Right cardiac atrium (tissue), 5 donors: ENCODE results near the gene DISP3. TPM values are rescaled to one million over a fixed set of nuclear protein-coding genes. Genes with fewer than 3 reads are reported as not detected.

ENCODE experiments used
- ATAC-seq, 2 donors: fragments of 200-7000 bp; cut with Tn5 transposase; one replicate each; pipeline versions ENCODE4 v1.8.0 to v1.9.1; 2020; ENCODE audit warnings: moderate library complexity in 2 of 2, mild to moderate bottlenecking in 1 of 2
- DNase-seq, 3 donors: peaks; one replicate each; pipeline ENCODE4 v3.0.0-alpha.2; 2020
- H3K27ac ChIP-seq: one replicate; pipeline ENCODE4 v1.5.1; 2013; ENCODE audit warnings: mild to moderate bottlenecking, low read length, control low read depth, moderate library complexity
- H3K27me3 ChIP-seq: one replicate; pipeline ENCODE4 v1.6.1; 2013; ENCODE audit not compliant: control insufficient read depth, insufficient read depth
- H3K4me1 ChIP-seq: one replicate; pipeline ENCODE4 v1.6.1; 2013; ENCODE audit warnings: low read length; ENCODE audit not compliant: control insufficient read depth, insufficient read depth
- H3K4me3 ChIP-seq: one replicate; pipeline ENCODE4 v1.5.1; 2013; ENCODE audit warnings: low read length, control low read depth
- H3K9me3 ChIP-seq: one replicate; pipeline ENCODE4 v1.6.1; 2013; ENCODE audit warnings: low read length; ENCODE audit not compliant: control insufficient read depth
- WGBS: extraction: QIAGEN DNeasy Blood & Tissue Kit; methylation state at CpG from one replicate; pipeline ENCODE4 v1.1.7; 2013; 5-methylcytosine and 5-hydroxymethylcytosine counted together
- intact Hi-C, 4 donors: fragments of 100-400 bp; cut with DNase I; formaldehyde crosslinking; loops; one replicate each; pipeline versions ENCODE4 v1.11.0 to v1.14.0; 2022 to 2023
- polyA plus RNA-seq: library from polyadenylated mRNA; stranded (reverse); fragments of 200-250 nt; gene quantifications from one replicate; pipeline ENCODE4 v1.2.3, GENCODE V29; 2013
- total RNA-seq, 4 donors: library from RNA; stranded (reverse); fragmentation: NEBNext Ultra II Directional; extraction: Animal tissue kit (Norgen Biotek cat#: 25700); gene quantifications; one replicate each; pipeline ENCODE4 v1.2.1, GENCODE V29; 2021
- donor health status: healthy with polysubstance abuse.
- donor health status: DM: no; HTN: yes; CAD: no.
- donor health status: DM: no; HTN: no; CAD: no.
- donor health status: DM: no; HTN: yes; CAD: no; lungs with severe emphysema.
- donor health status: DM: yes; HTN: yes; CAD: no.

The DISP3 gene
- total and polyA plus RNA-seq, 5 donors: 0.02 to 0.06 TPM; not detected in 3

DNA sequence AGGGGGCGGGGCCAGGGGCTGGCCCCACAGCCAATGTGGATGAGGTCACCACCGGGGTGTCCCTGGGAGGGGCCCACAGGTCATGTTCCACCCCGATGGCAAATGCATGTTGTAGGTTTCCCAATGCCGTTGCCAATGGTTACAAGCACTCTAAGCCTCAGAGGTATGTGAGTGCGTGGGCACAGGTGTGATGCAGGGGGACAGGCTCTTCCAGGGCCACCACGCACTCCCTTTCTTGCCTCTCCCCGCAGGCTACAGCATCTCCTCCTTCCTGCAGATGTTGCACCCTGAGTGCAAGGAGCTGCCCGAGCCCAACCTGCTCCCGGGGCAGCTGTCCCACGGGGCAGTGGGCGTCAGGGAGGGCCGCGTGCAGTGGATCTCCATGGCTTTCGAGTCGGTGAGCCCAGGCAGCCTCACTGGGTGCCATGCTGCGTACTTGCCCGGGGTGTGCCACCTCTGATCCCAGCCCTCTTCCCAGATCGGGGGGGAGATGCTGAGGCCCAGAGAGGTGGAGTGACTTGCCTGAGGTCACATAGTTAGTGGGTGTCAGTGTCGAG, 52.4 kb downstream of the DISP3 start:
- DNase-seq (no peak), ATAC-seq (no peak)
- intact Hi-C loops: no loop called here
- Histone ChIP-seq H3K27ac (no peak overlapping the region), H3K27me3 (no peaks in the 10 kb centered on the region), H3K4me1 (no peaks in the 10 kb centered on the region), H3K4me3 (no peak overlapping the region), H3K9me3 (no peaks in the 10 kb centered on the region)
- WGBS: 73% methylated on average over 19 of the region's 19 CpGs

DNA sequence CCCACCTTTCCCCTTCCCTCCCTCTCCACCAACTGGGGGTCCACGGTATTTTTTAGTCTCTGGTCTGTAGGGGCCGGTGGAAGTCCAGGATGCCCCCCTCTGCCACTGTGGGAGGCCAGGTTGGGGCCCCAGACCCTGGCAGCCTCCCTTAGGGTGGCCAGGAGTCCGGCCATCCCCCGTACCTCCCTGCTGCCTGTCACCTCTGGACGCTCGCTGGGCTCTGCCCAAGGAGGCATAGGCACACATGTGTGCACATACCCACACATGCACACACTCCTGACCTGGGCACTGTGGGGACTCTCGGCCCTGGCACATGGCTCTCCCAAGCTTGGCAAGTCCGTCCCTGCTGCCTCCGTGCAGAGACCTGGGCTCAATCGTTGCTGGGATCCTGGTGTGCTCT, 53.0 kb downstream of the DISP3 start:
- H3K27me3 ChIP-seq: no peaks in the 10 kb centered on the region
- H3K27ac ChIP-seq: no peak overlapping the region
- no peaks in the 10 kb centered on the region for H3K4me1 ChIP-seq
- intact Hi-C loops: no loop called here
- no peaks in the 10 kb centered on the region for H3K9me3 ChIP-seq
- H3K4me3 ChIP-seq: no peak overlapping the region
- no peak for DNase-seq
- peak in 1 of 2 donors; percentile 15 for ATAC-seq
- WGBS: 74% methylated on average over 10 of the region's 10 CpGs

DNA sequence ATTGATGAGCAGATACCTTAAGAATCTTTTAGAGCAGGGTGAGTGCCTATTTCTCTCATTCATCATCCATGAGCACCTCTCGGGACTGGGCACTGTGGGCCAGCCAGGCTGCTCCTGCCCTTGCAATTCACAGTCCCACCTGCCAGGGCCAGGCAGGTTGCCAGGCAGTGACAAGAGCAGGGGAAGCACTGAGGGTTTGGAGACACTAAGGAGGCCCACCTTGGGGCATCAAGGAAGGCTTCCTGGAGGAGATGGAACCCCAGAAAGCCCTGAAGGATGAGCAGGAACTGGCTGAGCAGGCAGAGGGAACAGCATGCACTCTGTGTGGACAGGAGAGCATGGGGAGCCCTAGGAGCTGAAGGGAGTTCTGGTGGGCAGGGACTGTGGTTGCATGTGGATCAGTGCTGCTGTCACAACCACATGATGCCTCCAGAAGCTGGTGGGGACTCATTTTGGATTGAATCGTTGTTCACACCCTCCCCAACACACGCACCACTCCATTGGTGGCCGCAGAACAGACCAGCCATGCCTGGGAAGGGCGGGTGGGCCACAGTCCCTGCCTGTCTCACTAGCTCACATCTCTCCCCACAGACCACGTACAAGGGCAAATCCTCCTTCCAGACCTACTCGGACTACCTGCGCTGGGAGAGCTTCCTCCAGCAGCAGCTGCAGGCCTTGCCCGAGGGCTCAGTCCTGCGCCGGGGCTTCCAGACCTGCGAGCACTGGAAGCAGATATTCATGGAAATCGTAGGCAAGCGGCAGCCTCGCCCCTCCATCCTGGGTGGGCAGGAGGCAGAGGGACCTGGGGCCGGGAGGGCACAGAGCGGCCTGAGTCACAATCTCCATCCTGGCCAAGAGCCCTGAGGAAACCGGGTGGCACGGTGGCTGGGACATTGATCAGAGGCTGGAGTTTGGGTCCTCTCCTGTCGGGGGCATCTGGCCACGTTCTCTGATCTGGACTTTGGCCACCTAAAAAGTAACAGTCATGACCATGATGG, 55.1 kb downstream of the DISP3 start:
- no peaks in the 10 kb centered on the region for H3K27me3 ChIP-seq
- no peak overlapping the region for H3K27ac ChIP-seq
- 87% methylated on average over 21 of the region's 21 CpGs for WGBS

DNA sequence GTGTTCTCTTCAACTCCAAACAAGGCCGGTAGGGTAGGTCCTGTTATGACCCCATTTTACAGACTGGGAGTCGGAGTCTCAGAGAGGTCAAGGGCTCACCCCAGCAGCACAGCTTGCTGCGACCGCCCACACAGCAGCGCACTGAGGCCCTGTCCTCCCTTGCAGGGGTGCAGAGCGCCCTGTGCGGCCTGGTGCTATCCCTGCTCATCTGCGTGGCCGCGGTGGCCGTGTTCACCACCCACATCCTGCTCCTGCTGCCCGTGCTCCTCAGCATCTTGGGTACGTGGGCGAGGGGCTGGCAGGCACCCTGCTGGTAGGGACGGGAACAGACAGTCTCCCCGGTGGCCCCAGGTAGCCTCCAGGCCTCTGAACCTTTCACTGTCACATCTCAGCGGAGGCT, 55.9 kb downstream of the DISP3 start:
- H3K4me1 ChIP-seq: no peaks in the 10 kb centered on the region
- intact Hi-C loops: no loop called here
- DNase-seq (no peak), ATAC-seq (no peak)
- H3K27ac ChIP-seq: no peak overlapping the region
- 79% methylated on average over 17 of the region's 17 CpGs for WGBS
- no peaks in the 10 kb centered on the region for H3K27me3 ChIP-seq
- H3K4me3 ChIP-seq: no peak overlapping the region
- no peaks in the 10 kb centered on the region for H3K9me3 ChIP-seq

More for the DNA sequence above, 55.1 kb downstream of the DISP3 start:
- H3K4me1 ChIP-seq: no peaks in the 10 kb centered on the region
- no peaks in the 10 kb centered on the region for H3K9me3 ChIP-seq
- DNase-seq (no peak), ATAC-seq (no peak)
- no peak overlapping the region for H3K4me3 ChIP-seq
- intact Hi-C loops: no loop called here

DNA sequence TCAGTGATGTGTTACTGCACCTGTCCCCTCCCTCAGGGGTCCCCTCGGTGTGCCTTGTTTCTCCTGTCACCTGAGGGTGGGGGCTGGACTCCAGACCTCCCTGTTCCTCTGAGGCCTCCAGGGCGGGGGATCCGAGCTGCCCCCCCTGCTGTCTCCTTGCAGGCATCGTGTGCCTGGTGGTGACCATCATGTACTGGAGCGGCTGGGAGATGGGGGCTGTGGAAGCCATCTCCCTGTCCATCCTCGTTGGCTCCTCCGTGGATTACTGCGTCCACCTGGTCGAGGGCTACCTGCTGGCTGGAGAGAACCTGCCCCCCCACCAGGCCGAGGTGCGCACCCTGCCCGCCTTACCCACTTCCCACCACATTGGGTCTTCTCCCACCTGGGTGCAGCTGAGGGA, 56.4 kb downstream of the DISP3 start:
- no peak for ATAC-seq
- H3K4me1 ChIP-seq: no peaks in the 10 kb centered on the region
- no peak overlapping the region for H3K27ac ChIP-seq
- no peaks in the 10 kb centered on the region for H3K9me3 ChIP-seq
- H3K27me3 ChIP-seq: no peaks in the 10 kb centered on the region
- 86% methylated on average over 12 of the region's 12 CpGs for WGBS
- intact Hi-C loops: no loop called here
- no peak overlapping the region for H3K4me3 ChIP-seq
- DNase-seq: no peak

DNA sequence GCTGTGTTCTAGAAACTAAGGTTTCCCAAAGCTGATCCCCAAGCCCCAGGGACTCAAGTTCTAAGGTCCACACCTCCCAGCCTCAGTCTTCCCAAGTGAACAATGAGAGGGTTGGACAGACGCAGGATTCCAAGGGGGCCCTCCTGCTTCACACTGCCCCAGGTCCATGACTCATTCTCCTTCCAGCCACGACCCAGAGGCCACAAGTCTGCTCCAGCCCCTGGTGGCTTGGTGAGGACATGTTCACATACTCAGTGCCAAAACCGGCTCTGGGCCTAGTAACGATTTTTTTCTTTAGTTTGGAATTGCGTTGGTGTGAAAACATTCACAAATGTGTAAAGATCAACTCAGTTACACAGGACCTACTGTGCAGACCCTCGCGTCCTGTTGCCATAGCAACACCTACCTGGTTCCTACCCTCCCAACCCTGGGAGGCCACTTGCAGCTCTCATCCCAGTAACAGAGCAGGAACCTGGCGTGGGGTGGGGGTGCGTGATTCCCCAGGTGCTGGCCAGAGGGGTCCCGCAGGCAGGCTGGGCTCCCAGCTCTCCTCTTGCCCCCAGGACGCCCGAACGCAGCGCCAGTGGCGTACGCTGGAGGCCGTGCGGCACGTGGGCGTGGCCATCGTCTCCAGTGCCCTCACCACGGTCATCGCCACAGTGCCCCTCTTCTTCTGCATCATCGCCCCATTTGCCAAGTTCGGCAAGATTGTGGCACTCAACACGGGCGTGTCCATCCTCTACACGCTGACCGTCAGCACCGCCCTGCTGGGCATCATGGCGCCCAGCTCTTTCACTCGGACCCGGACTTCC, 57.0 kb downstream of the DISP3 start:
- Histone ChIP-seq H3K4me3 (no peak overlapping the region), H3K4me1 (no peaks in the 10 kb centered on the region), H3K27ac (no peak overlapping the region), H3K27me3 (no peaks in the 10 kb centered on the region), H3K9me3 (no peaks in the 10 kb centered on the region)
- no peak for DNase-seq
- 90% methylated on average over 33 of the region's 33 CpGs for WGBS
- intact Hi-C loops: no loop called here
- ATAC-seq: no peak

DNA sequence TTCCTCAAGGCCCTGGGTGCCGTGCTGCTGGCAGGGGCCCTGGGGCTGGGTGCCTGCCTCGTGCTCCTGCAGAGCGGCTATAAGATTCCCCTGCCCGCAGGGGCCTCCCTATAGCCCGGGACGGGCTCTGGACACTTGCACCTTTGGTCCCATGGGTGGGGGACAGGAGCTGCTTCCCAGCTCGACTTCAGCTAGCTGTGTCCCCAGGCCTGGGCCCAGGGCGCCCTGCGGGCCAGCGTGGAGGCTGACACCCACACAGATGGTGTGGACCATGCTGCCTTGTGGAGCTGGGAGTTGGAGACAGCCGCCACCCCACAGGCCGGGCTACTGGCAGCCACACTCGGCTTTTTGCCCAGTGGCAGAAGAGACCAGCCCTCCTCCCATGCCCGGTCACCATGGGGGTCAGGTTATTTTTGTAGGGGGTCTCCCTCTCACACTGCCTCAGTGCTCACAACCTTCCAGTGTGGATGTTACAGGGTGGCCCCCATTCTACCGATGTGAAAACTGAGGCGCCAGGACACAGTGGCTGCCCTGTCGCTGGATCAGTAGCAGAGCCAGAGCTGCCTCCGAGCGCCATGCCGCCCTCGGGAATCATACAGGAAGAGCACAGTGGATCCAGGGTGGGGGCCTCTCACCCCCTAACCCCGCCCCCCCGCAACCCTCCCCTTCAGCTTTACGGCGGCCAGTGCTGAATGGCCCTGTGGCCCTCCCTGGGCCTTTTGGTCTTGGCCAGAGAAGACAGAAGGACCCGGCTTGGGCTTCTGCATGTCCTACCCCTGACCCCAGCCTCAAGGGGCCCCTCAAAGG, 57.8 kb downstream of the DISP3 start:
- intact Hi-C loops: no loop called here
- DNase-seq (no peak), ATAC-seq (no peak)
- WGBS: 84% methylated on average over 26 of the region's 26 CpGs
- H3K27ac ChIP-seq: no peak overlapping the region
- H3K9me3 ChIP-seq: no peaks in the 10 kb centered on the region
- no peaks in the 10 kb centered on the region for H3K4me1 ChIP-seq
- H3K4me3 ChIP-seq: no peak overlapping the region
- H3K27me3 ChIP-seq: no peaks in the 10 kb centered on the region

DNA sequence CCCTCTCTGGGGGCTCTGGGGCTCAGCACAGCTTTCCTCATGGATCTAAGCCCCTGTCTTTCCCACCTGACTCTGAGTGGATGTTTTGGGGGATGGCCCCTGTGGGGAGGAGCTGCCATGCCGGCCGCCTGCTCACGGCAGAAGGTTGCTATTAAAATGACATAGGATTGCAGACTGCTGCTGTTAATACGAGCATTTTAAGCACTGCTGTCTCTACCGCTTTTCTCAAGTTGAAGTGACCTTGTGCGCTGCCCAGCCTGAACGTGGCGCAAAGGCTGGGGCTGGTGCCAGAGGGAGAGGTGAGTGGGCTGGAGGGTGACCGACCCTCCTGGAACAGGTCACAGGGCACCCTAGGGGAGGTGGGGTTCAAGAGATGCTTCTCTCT, 58.4 kb downstream of the DISP3 start:
- Histone ChIP-seq H3K27me3 (no peaks in the 10 kb centered on the region), H3K4me1 (no peaks in the 10 kb centered on the region), H3K4me3 (no peak overlapping the region), H3K27ac (no peak overlapping the region), H3K9me3 (no peaks in the 10 kb centered on the region)
- no peak for ATAC-seq
- no peak for DNase-seq
- intact Hi-C loops: no loop called here
- WGBS: 78% methylated on average over 9 of the region's 9 CpGs

DNA sequence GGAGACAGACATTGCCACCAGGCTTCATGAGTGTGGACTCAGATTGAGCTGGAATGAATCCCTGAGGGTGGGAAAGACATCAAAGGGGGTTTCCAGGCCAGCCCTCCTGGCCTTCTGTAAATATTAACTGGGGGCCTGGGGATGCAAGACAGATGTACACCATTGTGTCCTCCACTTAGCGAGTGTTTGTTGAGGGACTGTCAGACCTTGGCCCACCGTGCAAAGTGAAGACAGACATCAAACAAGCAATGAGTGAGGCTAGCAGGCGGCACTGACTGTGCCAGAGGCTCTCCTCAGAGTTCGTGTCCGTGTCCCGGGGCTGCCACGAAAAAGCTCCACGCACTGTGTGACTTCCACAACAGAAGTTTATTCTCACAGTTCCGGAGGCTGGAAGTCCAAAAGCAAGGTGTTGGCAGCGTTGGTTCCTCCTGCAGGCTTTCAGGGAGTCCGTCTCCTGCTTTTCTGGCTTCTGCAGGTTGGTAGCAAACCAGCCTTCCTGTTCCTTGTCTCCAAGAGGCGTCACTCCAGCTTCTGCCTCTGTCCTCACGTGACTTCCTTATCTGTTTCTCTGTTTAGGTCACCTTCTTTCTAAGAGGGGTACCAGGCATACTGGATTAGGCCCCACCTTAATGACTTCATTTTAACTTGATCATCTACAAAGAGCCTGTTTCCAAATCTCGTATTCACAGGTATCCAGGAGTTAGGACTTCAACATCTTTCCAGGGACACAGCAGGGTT, 59.1 kb downstream of the DISP3 start:
- DNase-seq (no peak), ATAC-seq (no peak)
- no peaks in the 10 kb centered on the region for H3K27me3 ChIP-seq
- intact Hi-C loops: no loop called here
- H3K9me3 ChIP-seq: no peaks in the 10 kb centered on the region
- no peak overlapping the region for H3K4me3 ChIP-seq
- WGBS: 75% methylated on average over 14 of the region's 14 CpGs
- H3K27ac ChIP-seq: no peak overlapping the region
- no peaks in the 10 kb centered on the region for H3K4me1 ChIP-seq

DNA sequence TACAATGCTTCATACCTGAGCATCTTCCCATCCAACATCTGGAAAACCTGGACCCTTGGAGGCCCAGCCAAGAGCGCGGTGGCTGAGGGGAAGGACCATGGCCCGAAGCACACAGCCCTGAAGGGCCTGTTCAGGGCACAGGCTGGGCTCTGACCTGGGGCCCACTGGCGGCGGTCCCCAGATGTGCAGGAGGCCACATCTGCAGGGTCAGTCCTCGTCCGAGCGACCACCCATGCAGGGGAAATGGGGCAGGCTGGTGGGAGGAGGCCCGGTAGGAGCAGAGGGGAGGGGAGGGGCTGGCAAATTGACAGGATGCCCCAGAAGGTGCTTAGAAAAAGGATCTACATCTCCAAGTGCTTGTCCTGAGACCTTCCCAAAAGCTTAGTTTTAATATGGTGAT, 59.9 kb downstream of the DISP3 start:
- H3K4me1 ChIP-seq: no peaks in the 10 kb centered on the region
- intact Hi-C loops: no loop called here
- H3K27me3 ChIP-seq: no peaks in the 10 kb centered on the region
- H3K9me3 ChIP-seq: no peaks in the 10 kb centered on the region
- no peak overlapping the region for H3K4me3 ChIP-seq
- ATAC-seq: no peak
- H3K27ac ChIP-seq: no peak overlapping the region
- DNase-seq: no peak
- 79% methylated on average over 9 of the region's 9 CpGs for WGBS
